Right lung (tissue), 5 donors: Measurements from ENCODE around the gene LRFN2. TPM values are rescaled to one million over a fixed set of nuclear protein-coding genes. Genes with fewer than 3 reads are reported as not detected.
A peak's percentile ranks its signal among the peaks of the same experiment; 100 is the strongest.

ENCODE experiments used
- DNase-seq, 2 donors: peaks; one replicate each; pipeline ENCODE4 v3.0.0-alpha.2; 2013
- polyA plus RNA-seq, 5 donors: library from polyadenylated mRNA; unstranded; fragments of 120-200 nt; gene quantifications; one replicate each; pipeline versions ENCODE4 v1.2.1 to v1.2.3, GENCODE V29; 2013; ENCODE audit warnings: inconsistent platforms in 1 of 5, low replicate concordance in 1 of 5; ENCODE audit not compliant: insufficient read length in 5 of 5, insufficient read depth in 1 of 5

The LRFN2 gene
- polyA plus RNA-seq, 5 donors: 0.06 to 0.14 (median 0.10) TPM

GRCh38 chr6:40586369-40587201 lies 579 bp downstream of the LRFN2 start:
- DNase-seq: no peak

- DNase-seq: no peak
Measured at GRCh38 chr6:40585651-40586269, 1.4 kb downstream of the LRFN2 start.

GRCh38 chr6:40585223-40585622 lies 1.9 kb downstream of the LRFN2 start:
- no peak for DNase-seq

- DNase-seq: no peak
Measured at GRCh38 chr6:40584741-40585140, 2.4 kb downstream of the LRFN2 start.

- DNase-seq: no peak
Measured at GRCh38 chr6:40583709-40584108, 3.5 kb downstream of the LRFN2 start.

- no peak for DNase-seq
Measured at GRCh38 chr6:40582892-40583291, 4.3 kb downstream of the LRFN2 start.

GRCh38 chr6:40579101-40579500 lies 8.1 kb downstream of the LRFN2 start:
- DNase-seq: no peak

- no peak for DNase-seq
Measured at GRCh38 chr6:40577672-40578071, 9.5 kb downstream of the LRFN2 start.

- no peak for DNase-seq
Measured at GRCh38 chr6:40573221-40573620, 13.9 kb downstream of the LRFN2 start.

- no peak for DNase-seq
Measured at GRCh38 chr6:40569162-40569910, 17.8 kb downstream of the LRFN2 start.

GRCh38 chr6:40568062-40568708 lies 19.0 kb downstream of the LRFN2 start:
- DNase-seq: no peak

GRCh38 chr6:40563111-40563510 lies 24.1 kb downstream of the LRFN2 start:
- no peak for DNase-seq

- no peak for DNase-seq
Measured at GRCh38 chr6:40559056-40559455, 28.1 kb downstream of the LRFN2 start.

- no peak for DNase-seq
Measured at GRCh38 chr6:40558102-40558501, 29.1 kb downstream of the LRFN2 start.

GRCh38 chr6:40556881-40557280 lies 30.3 kb downstream of the LRFN2 start:
- DNase-seq: no peak

- DNase-seq: no peak
Measured at GRCh38 chr6:40556023-40556422, 31.1 kb downstream of the LRFN2 start.

- no peak for DNase-seq
Measured at GRCh38 chr6:40555092-40555491, 32.1 kb downstream of the LRFN2 start.

GRCh38 chr6:40552941-40553340 lies 34.2 kb downstream of the LRFN2 start:
- no peak for DNase-seq

- no peak for DNase-seq
Measured at GRCh38 chr6:40551966-40552505, 35.1 kb downstream of the LRFN2 start.

- DNase-seq: peak in 1 of 2 donors; percentile 6
Measured at GRCh38 chr6:40550202-40551101, 36.7 kb downstream of the LRFN2 start.

- no peak for DNase-seq
Measured at GRCh38 chr6:40545954-40546353, 41.2 kb downstream of the LRFN2 start.
